Activated T-helper 9 cell treated with anti-CD3 and anti-CD28 coated beads, Interleukin-2, amount 50 U/mL, for 16 hours (primary cell): ENCODE results near the gene RAB3A.

Experiments used
- DNase-seq: peaks from one replicate; pipeline ENCODE4 v3.0.0-alpha.2; 2020; ENCODE audit warnings: low read depth

Gene RAB3A

DNA sequence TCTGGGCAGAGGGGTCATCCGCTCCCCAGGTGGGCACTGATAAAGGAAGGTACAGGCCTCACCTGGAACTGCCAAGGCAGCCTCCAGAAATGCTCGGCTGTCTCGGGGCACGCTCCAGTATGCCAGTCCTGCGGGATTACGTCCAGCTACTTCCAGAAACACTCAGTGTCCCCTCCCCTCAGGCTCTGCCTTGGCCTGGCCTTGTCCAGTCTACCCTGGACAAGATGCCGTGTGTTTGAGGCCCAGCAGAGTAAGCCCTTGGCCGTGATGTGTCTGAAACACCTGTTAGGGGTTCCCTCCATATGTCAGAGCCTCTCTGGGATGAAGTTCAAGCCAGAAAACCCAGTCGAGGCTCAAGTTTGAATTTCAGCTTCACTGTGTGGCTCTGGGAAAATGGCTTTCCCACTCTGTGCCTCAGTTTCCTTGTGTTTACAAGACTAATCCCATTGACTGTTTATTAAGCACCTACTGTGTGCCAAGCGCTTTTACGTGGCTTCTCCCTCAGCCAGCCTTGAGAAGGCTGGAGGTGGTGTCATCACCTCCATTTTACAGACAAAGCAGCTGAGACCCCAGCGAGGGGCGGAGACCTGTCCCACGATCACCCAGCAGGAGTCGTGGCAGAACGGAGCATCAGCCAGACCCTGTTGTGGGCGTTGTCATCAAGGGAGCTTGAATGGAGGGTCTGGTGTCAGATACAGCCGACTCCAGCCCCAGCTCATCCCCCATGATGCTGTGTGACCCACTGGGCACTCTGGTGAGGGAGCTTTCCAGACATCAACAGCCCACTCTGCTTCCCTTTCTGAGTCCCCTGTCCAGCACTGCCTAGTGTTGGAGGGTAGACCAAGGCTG lies 52.8 kb downstream of the RAB3A start:
- DNase-seq: no peak

DNA sequence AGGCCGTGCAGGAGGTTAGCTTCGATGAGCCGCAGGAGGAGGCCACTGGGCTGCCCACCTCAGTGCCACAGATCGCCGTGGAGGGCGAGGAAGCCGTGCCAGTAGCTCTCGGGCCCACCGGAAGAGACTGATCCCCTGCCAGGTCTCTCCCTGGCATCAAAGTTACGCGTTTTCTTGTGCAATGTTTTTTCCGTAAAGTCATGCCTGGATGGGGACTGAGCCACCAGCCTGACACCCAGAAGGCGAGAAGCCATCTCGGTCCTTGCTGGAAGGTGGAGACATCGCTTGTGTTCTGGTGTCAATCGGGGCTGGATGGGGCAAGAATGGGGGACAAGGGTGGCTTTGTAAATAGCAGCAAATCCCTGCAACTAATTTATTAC lies 54.3 kb downstream of the RAB3A start:
- no peak for DNase-seq

GRCh38 chr19:18147396-18147795 lies 56.4 kb downstream of the RAB3A start:
- DNase-seq: no peak
